K562 (cell line): ENCODE measurements around the gene PRR7. TPM values are rescaled to one million over a fixed set of nuclear protein-coding genes. Genes with fewer than 3 reads are reported as not detected.

Experiments
- ATAC-seq: fragments of 200-7000 bp; cut with Tn5 transposase; 3 replicates; pipeline ENCODE4 v1.9.1; 2020; ENCODE audit warnings: moderate library complexity
- BruUV-seq: library from RNA; stranded (reverse); fragments of 400-500 nt; replicated peaks from 2 replicates; lab custom pipeline; 2021; lab: Mats Ljungman, UMichigan
- CTCF ChIA-PET: fragments of 300-600 bp; formaldehyde crosslinking; extraction: SDS; loops from one replicate; lab custom pipeline; 2021; ENCODE audit warnings: low intra/inter-chr PET ratio; lab: Yijun Ruan, JAX
- POLR2A ChIA-PET: fragments of 300-600, 350-650 bp; sonication (Branson Sonifier 250); formaldehyde crosslinking; extraction: SDS; loops from one replicate; lab custom pipeline; 2021; ENCODE audit warnings: antibody characterized with exemption, inconsistent platforms; lab: Yijun Ruan, JAX
- DNase-seq, 4 experiments: peaks; one replicate each; pipeline versions ENCODE4 v3.0.0 to v3.0.0-alpha.2; 2011 to 2018; ENCODE audit warnings: low spot score in 3 of 4, mixed read lengths in 3 of 4; ENCODE audit errors: extremely low read depth in 1 of 4
- FAIRE-seq: peaks from 2 replicates; lab custom pipeline; 2011; peaks lifted over from hg19 to GRCh38; lab: Jason Lieb, UNC
- H2AFZ ChIP-seq: 2 replicates; pipeline ENCODE4 v1.6.0; 2011; ENCODE audit warnings: low read depth, low read length, control low read depth, inconsistent platforms
- H3K27ac ChIP-seq: fragments of 200-600 bp; 3 replicates; pipeline ENCODE4 v1.8.0; 2011; ENCODE audit warnings: low read depth, mild to moderate bottlenecking, control low read depth, inconsistent platforms, low read length, moderate library complexity, mixed read lengths; ENCODE audit errors: extremely low read depth
- H3K27me3 ChIP-seq, 2 experiments: fragments of 300-600 bp in 1 of 2; 2 replicates in 1 of 2; 3 replicates in 1 of 2; pipeline versions ENCODE4 v1.6.0 to v1.8.0; 2011; ENCODE audit warnings: inconsistent platforms in 2 of 2, low read length in 2 of 2, mild to moderate bottlenecking in 1 of 2, mixed read lengths in 1 of 2, moderate library complexity in 1 of 2; ENCODE audit not compliant: control insufficient read depth in 2 of 2, insufficient read depth in 2 of 2
- H3K36me3 ChIP-seq: fragments of 300-600 bp; 3 replicates; pipeline ENCODE4 v1.8.0; 2011; ENCODE audit warnings: mild to moderate bottlenecking, low read length, inconsistent platforms; ENCODE audit not compliant: control insufficient read depth, insufficient read depth
- H3K4me1 ChIP-seq, 2 experiments: fragments of 200-600 bp in 1 of 2; replicated peaks in 1 of 2; 2 replicates in 1 of 2; 3 replicates in 1 of 2; pipeline versions ENCODE4 v1.5.1 to v1.8.0; 2011; ENCODE audit warnings: inconsistent platforms in 2 of 2, low read length in 2 of 2, mild to moderate bottlenecking in 1 of 2, mixed read lengths in 1 of 2, moderate library complexity in 1 of 2; ENCODE audit not compliant: control insufficient read depth in 2 of 2, insufficient read depth in 2 of 2
- H3K4me2 ChIP-seq: 2 replicates; pipeline ENCODE4 v1.6.1; 2011; ENCODE audit warnings: low read length, control low read depth, inconsistent platforms, mixed read lengths; ENCODE audit not compliant: insufficient read depth
- H3K4me3 ChIP-seq: fragments of 200-600 bp; sonication (generic), shearing (Covaris generic); 2 replicates; pipeline ENCODE4 v1.5.1; 2016; ENCODE audit warnings: control low read depth, inconsistent platforms
- H3K79me2 ChIP-seq: fragments of 200-600 bp; 3 replicates; pipeline ENCODE4 v1.8.0; 2011; ENCODE audit warnings: low read length, inconsistent platforms; ENCODE audit not compliant: control insufficient read depth, insufficient read depth
- H3K9ac ChIP-seq, 2 experiments: 2 replicates each; pipeline versions ENCODE4 v1.6.0 to v1.6.1; 2011; ENCODE audit warnings: low read depth in 2 of 2, low read length in 2 of 2, control low read depth in 1 of 2, inconsistent platforms in 1 of 2, mild to moderate bottlenecking in 1 of 2, mixed read lengths in 1 of 2; ENCODE audit not compliant: insufficient read depth in 1 of 2
- H3K9me1 ChIP-seq: one replicate; pipeline ENCODE4 v1.6.0; 2011; ENCODE audit warnings: inconsistent platforms, mild to moderate bottlenecking, low read length, moderate library complexity; ENCODE audit not compliant: control insufficient read depth, insufficient read depth
- H3K9me3 ChIP-seq: replicated peaks from 2 replicates; pipeline ENCODE4 v1.5.1; 2011; ENCODE audit warnings: low read depth, low read length, inconsistent platforms; ENCODE audit not compliant: control insufficient read depth, insufficient read depth
- H4K20me1 ChIP-seq: replicated peaks from 2 replicates; pipeline ENCODE4 v1.6.1; 2011; ENCODE audit warnings: low read length, inconsistent platforms, mixed read lengths; ENCODE audit not compliant: control insufficient read depth, insufficient read depth
- BACH1 ChIP-seq: fragments of 200-800 bp; sonication (Bioruptor generic); IDR thresholded peaks from 2 replicates; pipeline ENCODE4 v1.6.1; 2016; ENCODE audit warnings: missing genetic modification characterization, missing compliant biosample characterization
- CBX3 ChIP-seq, 2 experiments: IDR thresholded peaks; 1 replicate in 1 of 2; 2 replicates in 1 of 2; pipeline ENCODE4 v1.6.1; 2012; ENCODE audit warnings: inconsistent platforms in 2 of 2, low read length in 2 of 2, borderline replicate concordance in 1 of 2, control low read depth in 1 of 2
- ETV5 ChIP-seq: sonication (generic); formaldehyde crosslinking; IDR thresholded peaks from 2 replicates; pipeline ENCODE4 v1.4.0; 2020; ENCODE audit warnings: low read depth, mild to moderate bottlenecking, missing genetic modification reagents
- JUND ChIP-seq, 2 experiments: IDR thresholded peaks; 2 replicates in 1 of 2; 3 replicates in 1 of 2; pipeline ENCODE4 v1.6.1; 2011; ENCODE audit warnings: borderline replicate concordance in 2 of 2, low read depth in 2 of 2, low read length in 2 of 2, improper control_type of control experiment in 1 of 2, missing biosample characterization in 1 of 2, missing genetic modification characterization in 1 of 2, missing genetic modification reagents in 1 of 2
- MCM2 ChIP-seq: fragments of 450-650 bp; IDR thresholded peaks from 2 replicates; pipeline ENCODE4 v1.6.1; 2017; ENCODE audit warnings: low read depth, mild to moderate bottlenecking
- MCM3 ChIP-seq: fragments of 450-650 bp; IDR thresholded peaks from 2 replicates; pipeline ENCODE4 v1.6.1; 2016
- ZNF644 ChIP-seq: fragments of 200-800 bp; sonication (Bioruptor generic); IDR thresholded peaks from 2 replicates; pipeline ENCODE4 v1.6.1; 2016; ENCODE audit warnings: low read depth, missing genetic modification characterization, missing compliant biosample characterization
- WGBS: fragments of 100-300 bp; shearing (Covaris generic); methylation state at CpG from one replicate; pipeline ENCODE4 v1.1.6; 2016; ENCODE audit warnings: low coverage, mixed read lengths; ENCODE audit not compliant: insufficient coverage; ENCODE audit errors: missing lambda C conversion rate; 5-methylcytosine and 5-hydroxymethylcytosine counted together
- in situ Hi-C: fragments of 300-500 bp; cut with MboI; formaldehyde crosslinking; loops from 4 replicates; pipeline ENCODE4 v1.15.0; 2018; ENCODE audit warnings: inconsistent platforms, mixed read lengths
- intact Hi-C: fragments of 100-400 bp; cut with micrococcal nuclease; formaldehyde crosslinking; loops from 2 replicates; pipeline ENCODE4 v1.14.2; 2022
- polyA plus RNA-seq, 8 experiments: library from polyadenylated mRNA; depleted of rRNA in 4 of 8; stranded (reverse) in 5 of 8; unstranded in 3 of 8; fragments of >200 nt; fragmentation: Nextera tagmentation in 2 of 8; fragmentation: Illumina TruSeq in 1 of 8; extraction: Ambion mirVana in 2 of 8; extraction: Trizol in 1 of 8; gene quantifications; 2 replicates each; pipeline versions ENCODE4 v1.2.1 to v1.2.3, GENCODE V29; 2011 to 2014; ENCODE audit warnings: inconsistent platforms in 1 of 8, missing spikeins in 1 of 8
- total RNA-seq, 7 experiments: library from RNA; depleted of rRNA in 6 of 7; stranded (reverse); fragments of >200 nt in 6 of 7; fragmentation: Illumina TruSeq in 2 of 7; extraction: Trizol in 2 of 7; gene quantifications; 2 replicates each; pipeline versions ENCODE4 v1.2.1 to v1.2.3, GENCODE V29; 2011 to 2021; ENCODE audit warnings: low replicate concordance in 1 of 7
- TF ChIP-seq, protein P1 (sequence below): sonication (generic); formaldehyde crosslinking; IDR thresholded peaks from 2 replicates; pipeline ENCODE4 v1.8.0; 2022; ENCODE audit warnings: missing genetic modification reagents, mild to moderate bottlenecking, moderate library complexity, borderline replicate concordance
- TF ChIP-seq, protein P2 (sequence below): sonication (generic); formaldehyde crosslinking; IDR thresholded peaks from 2 replicates; pipeline ENCODE4 v1.8.0; 2023; ENCODE audit warnings: mild to moderate bottlenecking, missing genetic modification reagents
- TF ChIP-seq, protein P3 (sequence below): sonication (generic); formaldehyde crosslinking; IDR thresholded peaks from 2 replicates; pipeline ENCODE4 v1.8.1; 2023; ENCODE audit warnings: mild to moderate bottlenecking, missing genetic modification reagents

PRR7 gene
- total and polyA plus RNA-seq, 9 of the 15 experiments (the other 6 are each of a cell fraction or from before 2014, with no cell fraction given), result 0.80 to 11.3 (median 10.4) TPM; not detected in 4

DNA sequence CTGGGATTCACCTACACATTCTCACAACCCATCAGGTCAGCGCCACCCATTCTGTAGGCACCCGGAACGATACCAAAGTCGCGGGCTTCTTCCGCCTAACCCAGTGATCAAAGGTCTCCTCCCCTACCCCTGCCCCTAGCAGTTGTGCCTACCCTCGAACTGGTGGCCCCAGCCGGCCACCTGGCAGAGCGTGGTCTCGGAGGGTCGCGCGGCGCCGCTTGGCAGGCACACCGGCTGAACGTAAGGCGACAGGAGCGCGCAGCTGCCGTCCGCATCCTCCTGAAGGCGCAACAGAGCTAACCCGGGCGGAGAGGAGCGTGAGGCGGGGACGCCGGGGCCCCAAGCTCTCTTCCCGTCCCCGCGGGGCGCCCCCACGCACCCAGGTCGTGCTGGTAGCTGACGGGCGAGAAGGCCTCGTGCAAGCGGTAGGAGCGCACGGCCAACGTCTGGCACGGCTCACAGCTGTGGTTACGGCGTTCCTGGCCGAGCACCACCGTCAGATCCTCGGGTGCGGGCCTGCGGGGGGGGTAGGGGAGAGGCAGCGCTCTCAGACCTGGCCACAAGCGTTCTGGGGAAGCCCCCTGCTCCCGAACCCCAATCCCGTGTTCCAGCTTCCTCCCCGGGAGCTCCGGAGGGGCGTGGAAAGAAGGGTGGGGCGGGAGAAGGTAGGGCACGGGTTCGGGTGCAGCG is 43.4 kb upstream of the PRR7 start:
- Histone ChIP-seq H3K36me3 (no peaks in the 10 kb centered on the region), H3K79me2 (peaks cover 4% of the 10 kb centered on the region; the same call in 1 of the 3 replicates), H2AFZ (peak overlapping the region; percentile 98), H3K27ac (peak overlapping the region; percentile 86; the same call in 2 of the 3 replicates), H3K4me3 (peak overlapping the region; percentile 62), H3K4me1 (peaks cover 10 to 48% of the 10 kb centered on the region in 2 experiments), H3K9ac (peak overlapping the region; percentile 83 to 92), H3K4me2 (peak overlapping the region; percentile 80), H3K27me3 (peaks cover 0 to 3% of the 10 kb centered on the region in 2 experiments; a peak in 2 of 5 replicates), H4K20me1 (no peaks in the 10 kb centered on the region), H3K9me3 (no peaks in the 10 kb centered on the region), H3K9me1 (no peaks in the 10 kb centered on the region)
- ChIA-PET CTCF (interaction anchor here (0.8 to 4.0 kb wide), 4 partner anchors 44 to 97 kb away, joined by 3 to 107 read pairs (median 6); partner anchors contain the start of gene PRR7), POLR2A (interaction anchor here (0.7 to 2.5 kb wide), 14 partner anchors 9 to 296 kb away, joined by 3 to 19 read pairs (median 5); no protein-coding TSS in a partner anchor)
- in situ Hi-C loops (no loop called here), intact Hi-C loops (no loop called here)
- no TSS peak for BruUV-seq
- peak in 2 of 4 experiments; percentile 24 to 39 for DNase-seq
- peak; percentile 32 for FAIRE-seq
- 43% methylated on average over 37 of the region's 61 CpGs for WGBS
- ATAC-seq, result peak; percentile 35
- TF ChIP-seq BACH1 (tag) (no peak), ETV5 (CRISPR knock-in tag) (no peak), MCM3 (no peak), ZNF644 (no peak), MCM2 (no peak), JUND (IDR thresholded peaks at IDR 0.05; ENCODE audit: borderline replicate concordance, low read depth, low read length) (no peak), JUND (tag; IDR thresholded peaks at IDR 0.05; ENCODE audit: borderline replicate concordance, low read depth, low read length) (no peak), CBX3 (IDR thresholded peaks at IDR 0.05; ENCODE audit: borderline replicate concordance in 1 of 2, low read length in 2 of 2) (no peak)
- TF ChIP-seq, protein P1, sequence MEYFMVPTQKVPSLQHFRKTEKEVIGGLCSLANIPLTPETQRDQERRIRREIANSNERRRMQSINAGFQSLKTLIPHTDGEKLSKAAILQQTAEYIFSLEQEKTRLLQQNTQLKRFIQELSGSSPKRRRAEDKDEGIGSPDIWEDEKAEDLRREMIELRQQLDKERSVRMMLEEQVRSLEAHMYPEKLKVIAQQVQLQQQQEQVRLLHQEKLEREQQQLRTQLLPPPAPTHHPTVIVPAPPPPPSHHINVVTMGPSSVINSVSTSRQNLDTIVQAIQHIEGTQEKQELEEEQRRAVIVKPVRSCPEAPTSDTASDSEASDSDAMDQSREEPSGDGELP (CRISPR knock-in tag), result peak; percentile 8; the same call in 1 of the 2 replicates
- TF ChIP-seq, protein P2, sequence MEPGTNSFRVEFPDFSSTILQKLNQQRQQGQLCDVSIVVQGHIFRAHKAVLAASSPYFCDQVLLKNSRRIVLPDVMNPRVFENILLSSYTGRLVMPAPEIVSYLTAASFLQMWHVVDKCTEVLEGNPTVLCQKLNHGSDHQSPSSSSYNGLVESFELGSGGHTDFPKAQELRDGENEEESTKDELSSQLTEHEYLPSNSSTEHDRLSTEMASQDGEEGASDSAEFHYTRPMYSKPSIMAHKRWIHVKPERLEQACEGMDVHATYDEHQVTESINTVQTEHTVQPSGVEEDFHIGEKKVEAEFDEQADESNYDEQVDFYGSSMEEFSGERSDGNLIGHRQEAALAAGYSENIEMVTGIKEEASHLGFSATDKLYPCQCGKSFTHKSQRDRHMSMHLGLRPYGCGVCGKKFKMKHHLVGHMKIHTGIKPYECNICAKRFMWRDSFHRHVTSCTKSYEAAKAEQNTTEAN, result no peak
- TF ChIP-seq, protein P3, sequence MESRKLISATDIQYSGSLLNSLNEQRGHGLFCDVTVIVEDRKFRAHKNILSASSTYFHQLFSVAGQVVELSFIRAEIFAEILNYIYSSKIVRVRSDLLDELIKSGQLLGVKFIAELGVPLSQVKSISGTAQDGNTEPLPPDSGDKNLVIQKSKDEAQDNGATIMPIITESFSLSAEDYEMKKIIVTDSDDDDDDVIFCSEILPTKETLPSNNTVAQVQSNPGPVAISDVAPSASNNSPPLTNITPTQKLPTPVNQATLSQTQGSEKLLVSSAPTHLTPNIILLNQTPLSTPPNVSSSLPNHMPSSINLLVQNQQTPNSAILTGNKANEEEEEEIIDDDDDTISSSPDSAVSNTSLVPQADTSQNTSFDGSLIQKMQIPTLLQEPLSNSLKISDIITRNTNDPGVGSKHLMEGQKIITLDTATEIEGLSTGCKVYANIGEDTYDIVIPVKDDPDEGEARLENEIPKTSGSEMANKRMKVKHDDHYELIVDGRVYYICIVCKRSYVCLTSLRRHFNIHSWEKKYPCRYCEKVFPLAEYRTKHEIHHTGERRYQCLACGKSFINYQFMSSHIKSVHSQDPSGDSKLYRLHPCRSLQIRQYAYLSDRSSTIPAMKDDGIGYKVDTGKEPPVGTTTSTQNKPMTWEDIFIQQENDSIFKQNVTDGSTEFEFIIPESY (CRISPR knock-in tag), result peak; percentile 97
